HepG2 (cell line): ENCODE data around the gene RGSL1. TPM values are rescaled to one million over a fixed set of nuclear protein-coding genes. Genes with fewer than 3 reads are reported as not detected.

Source experiments
- ARNT2 ChIP-seq: sonication (generic); formaldehyde crosslinking; IDR thresholded peaks from 2 replicates; pipeline ENCODE4 v1.8.0; 2022; ENCODE audit warnings: mild to moderate bottlenecking, low read depth, missing genetic modification reagents, moderate library complexity
- HMGXB3 ChIP-seq: sonication (generic); formaldehyde crosslinking; IDR thresholded peaks from 2 replicates; pipeline ENCODE4 v1.4.0; 2020; ENCODE audit warnings: missing genetic modification reagents, borderline replicate concordance
- SIX4 ChIP-seq: sonication (generic); formaldehyde crosslinking; IDR thresholded peaks from 2 replicates; pipeline ENCODE4 v1.4.0; 2020; ENCODE audit warnings: missing genetic modification reagents
- THRA ChIP-seq: sonication (generic); formaldehyde crosslinking; IDR thresholded peaks from 2 replicates; pipeline ENCODE4 v1.4.0; 2020; ENCODE audit warnings: missing genetic modification reagents, borderline replicate concordance
- ZBTB10 ChIP-seq: sonication (generic); formaldehyde crosslinking; IDR thresholded peaks from 2 replicates; pipeline ENCODE4 v1.4.0; 2020; ENCODE audit warnings: missing genetic modification reagents, borderline replicate concordance
- ZNF564 ChIP-seq: sonication (generic); formaldehyde crosslinking; IDR thresholded peaks from 2 replicates; pipeline ENCODE4 v1.8.1; 2023; ENCODE audit warnings: mild to moderate bottlenecking, missing genetic modification reagents
- polyA plus RNA-seq, 8 experiments: library from polyadenylated mRNA; depleted of rRNA in 3 of 8; stranded (reverse) in 7 of 8; unstranded in 1 of 8; fragments of >200 nt; fragmentation: Illumina TruSeq in 4 of 8; extraction: Trizol in 4 of 8; gene quantifications; 2 replicates each; pipeline versions ENCODE4 v1.2.1 to v1.2.3, GENCODE V29; 2011 to 2016; ENCODE audit warnings: low read depth in 4 of 8, missing spikeins in 1 of 8, mixed read lengths in 1 of 8; ENCODE audit not compliant: insufficient read depth in 1 of 8
- total RNA-seq, 5 experiments: library from RNA; depleted of rRNA; stranded (reverse); fragments of >200 nt; fragmentation: Illumina TruSeq; extraction: Trizol; gene quantifications; 2 replicates each; pipeline ENCODE4 v1.2.3, GENCODE V29; 2016; ENCODE audit warnings: low read depth in 1 of 5
- TF ChIP-seq, protein P1 (sequence below): sonication (generic); formaldehyde crosslinking; IDR thresholded peaks from 2 replicates; pipeline ENCODE4 v1.5.1; 2020; ENCODE audit warnings: mild to moderate bottlenecking, missing genetic modification reagents, moderate library complexity

Gene RGSL1
- total and polyA plus RNA-seq, 2 of the 13 experiments (the other 11 are each of a cell fraction or from before 2014, with no cell fraction given) = not detected

- TF ChIP-seq, protein P1, sequence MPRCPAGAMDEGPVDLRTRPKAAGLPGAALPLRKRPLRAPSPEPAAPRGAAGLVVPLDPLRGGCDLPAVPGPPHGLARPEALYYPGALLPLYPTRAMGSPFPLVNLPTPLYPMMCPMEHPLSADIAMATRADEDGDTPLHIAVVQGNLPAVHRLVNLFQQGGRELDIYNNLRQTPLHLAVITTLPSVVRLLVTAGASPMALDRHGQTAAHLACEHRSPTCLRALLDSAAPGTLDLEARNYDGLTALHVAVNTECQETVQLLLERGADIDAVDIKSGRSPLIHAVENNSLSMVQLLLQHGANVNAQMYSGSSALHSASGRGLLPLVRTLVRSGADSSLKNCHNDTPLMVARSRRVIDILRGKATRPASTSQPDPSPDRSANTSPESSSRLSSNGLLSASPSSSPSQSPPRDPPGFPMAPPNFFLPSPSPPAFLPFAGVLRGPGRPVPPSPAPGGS = no peak
- TF ChIP-seq ZNF564 (CRISPR knock-in tag) (no peak), ARNT2 (no peak), THRA (CRISPR knock-in tag) (no peak), HMGXB3 (CRISPR knock-in tag) (no peak), SIX4 (CRISPR knock-in tag) (no peak), ZBTB10 (CRISPR knock-in tag) (no peak)
These were observed 137.9 kb downstream of the RGSL1 start (continued) for GRCh38 chr1:182587666-182588499.
